DOHH2 (cell line): ENCODE measurements around the gene KIAA1958.

Experiments
- CTCF ChIP-seq: fragments of 200-600 bp; sonication (generic); IDR thresholded peaks from one replicate; pipeline ENCODE4 v1.5.1; 2014; ENCODE audit warnings: antibody characterized with exemption, mild to moderate bottlenecking, low read depth, low read length; ENCODE audit not compliant: poor library complexity, severe bottlenecking
- EZH2phosphoT487 ChIP-seq: fragments of 200-600 bp; sonication (generic); IDR thresholded peaks from 2 replicates; pipeline ENCODE4 v1.6.1; 2017; ENCODE audit warnings: borderline replicate concordance, mild to moderate bottlenecking, antibody characterized with exemption, low read length, moderate library complexity, mixed read lengths

- no peak for TF ChIP-seq CTCF
- no peak for TF ChIP-seq EZH2phosphoT487
Observed at GRCh38 chr9:112669326-112669725, 182.7 kb downstream of the KIAA1958 start.
